A673 (cell line): ENCODE results near the gene ATG5. TPM values are rescaled to one million over a fixed set of nuclear protein-coding genes. Genes with fewer than 3 reads are reported as not detected.
A peak's percentile ranks its signal among the peaks of the same experiment; 100 is the strongest.

Source experiments
- BruUV-seq: library from RNA; stranded (reverse); fragments of 400-500 nt; replicated peaks from 2 replicates; lab custom pipeline; 2021; lab: Mats Ljungman, UMichigan
- CTCF ChIA-PET: fragments of 300-600 bp; sonication (Branson Sonifier 250); formaldehyde crosslinking; loops from one replicate; lab custom pipeline; 2022; ENCODE audit warnings: antibody characterized with exemption; lab: Charles Lee
- POLR2A ChIA-PET: fragments of 300-600 bp; sonication (Branson Sonifier 250); formaldehyde crosslinking; loops from one replicate; lab custom pipeline; 2022; ENCODE audit warnings: antibody characterized with exemption; ENCODE audit not compliant: low non-redundant PET; lab: Charles Lee
- DNase-seq: peaks from one replicate; pipeline ENCODE4 v3.0.0-alpha.2; 2015; ENCODE audit warnings: low spot score
- H3K27ac ChIP-seq: fragments of 200-600 bp; sonication (generic); 2 replicates; pipeline ENCODE4 v1.5.1; 2016; ENCODE audit warnings: mixed run types, low read depth, mild to moderate bottlenecking, mixed read lengths, antibody characterized with exemption, low read length; ENCODE audit not compliant: poor library complexity, severe bottlenecking
- H3K27me3 ChIP-seq: fragments of 200-600 bp; sonication (generic); replicated peaks from 2 replicates; pipeline ENCODE4 v1.6.1; 2017; ENCODE audit warnings: mixed run types, low read depth, mild to moderate bottlenecking, mixed read lengths, antibody characterized with exemption, low read length; ENCODE audit not compliant: insufficient read depth, poor library complexity
- H3K36me3 ChIP-seq: fragments of 200-600 bp; sonication (generic); 2 replicates; pipeline ENCODE4 v1.6.1; 2016; ENCODE audit warnings: mixed run types, mild to moderate bottlenecking, mixed read lengths, antibody characterized with exemption, low read length; ENCODE audit not compliant: insufficient read depth, poor library complexity, severe bottlenecking
- H3K4me1 ChIP-seq: fragments of 200-600 bp; sonication (generic); 2 replicates; pipeline ENCODE4 v1.6.1; 2017; ENCODE audit warnings: mixed run types, mild to moderate bottlenecking, mixed read lengths, antibody characterized with exemption, low read length; ENCODE audit not compliant: insufficient read depth, poor library complexity, severe bottlenecking
- H3K4me3 ChIP-seq: fragments of 200-600 bp; sonication (generic); 2 replicates; pipeline ENCODE4 v1.5.1; 2016; ENCODE audit warnings: low read depth, mixed run types, mild to moderate bottlenecking, mixed read lengths, low read length; ENCODE audit not compliant: poor library complexity, severe bottlenecking
- H3K9me3 ChIP-seq: fragments of 200-600 bp; sonication (generic); 2 replicates; pipeline ENCODE4 v1.6.1; 2016; ENCODE audit warnings: mixed run types, low read depth, mild to moderate bottlenecking, mixed read lengths, antibody characterized with exemption, low read length; ENCODE audit not compliant: poor library complexity, severe bottlenecking
- EZH2 ChIP-seq: fragments of 200-600 bp; sonication (generic); IDR thresholded peaks from 2 replicates; pipeline ENCODE4 v1.6.1; 2017; ENCODE audit warnings: borderline replicate concordance, low read depth, mild to moderate bottlenecking, mixed read lengths, antibody characterized with exemption, low read length; ENCODE audit not compliant: poor library complexity, severe bottlenecking
- intact Hi-C: fragments of 100-400 bp; cut with micrococcal nuclease; formaldehyde crosslinking; loops from one replicate; pipeline ENCODE4 v1.10.0; 2022; ENCODE audit not compliant: unreplicated experiment
- total RNA-seq: library from RNA; stranded (reverse); gene quantifications from 2 replicates; pipeline ENCODE4 v1.2.3, GENCODE V29; 2021
- TF ChIP-seq, protein P1 (sequence below): fragments of 300-800, 200-600 bp; sonication (generic); conservative IDR thresholded peaks from 2 replicates; pipeline ENCODE4 v1.5.1; 2017; ENCODE audit warnings: low read depth, mild to moderate bottlenecking, antibody characterized with exemption, low read length, moderate library complexity, mixed read lengths

ATG5 gene
- total RNA-seq, 1 experiment from 2014 or later: 37.0 TPM

DNA sequence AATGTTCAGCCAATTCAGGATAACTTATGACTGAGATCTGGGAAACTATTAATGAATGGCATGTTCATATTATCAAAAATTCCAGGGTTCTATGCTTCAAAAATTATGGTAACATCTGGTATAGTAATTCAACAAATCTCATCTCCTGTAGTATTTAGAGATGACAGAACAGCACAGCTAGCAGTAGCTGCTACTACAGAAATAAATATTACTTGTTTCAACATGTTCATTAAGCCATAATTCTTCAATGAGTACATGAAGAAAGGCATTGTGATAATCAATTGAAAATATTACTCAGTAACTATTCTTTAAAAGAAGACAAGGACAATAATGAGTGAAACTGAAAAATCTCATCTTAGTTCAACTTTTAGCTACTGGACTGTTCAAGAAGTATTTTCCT is 66.8 kb downstream of the ATG5 start:
- intact Hi-C loops: no loop called here
- H3K4me3 ChIP-seq: no peak overlapping the region
- no peaks in the 10 kb centered on the region for H3K36me3 ChIP-seq
- no peaks in the 10 kb centered on the region for H3K27me3 ChIP-seq
- H3K27ac ChIP-seq: no peak overlapping the region
- POLR2A ChIA-PET: no interaction called here
- CTCF ChIA-PET: no interaction called here
- no peaks in the 10 kb centered on the region for H3K9me3 ChIP-seq
- DNase-seq: no peak
- no peak for TF ChIP-seq EZH2
- TF ChIP-seq, protein P1, sequence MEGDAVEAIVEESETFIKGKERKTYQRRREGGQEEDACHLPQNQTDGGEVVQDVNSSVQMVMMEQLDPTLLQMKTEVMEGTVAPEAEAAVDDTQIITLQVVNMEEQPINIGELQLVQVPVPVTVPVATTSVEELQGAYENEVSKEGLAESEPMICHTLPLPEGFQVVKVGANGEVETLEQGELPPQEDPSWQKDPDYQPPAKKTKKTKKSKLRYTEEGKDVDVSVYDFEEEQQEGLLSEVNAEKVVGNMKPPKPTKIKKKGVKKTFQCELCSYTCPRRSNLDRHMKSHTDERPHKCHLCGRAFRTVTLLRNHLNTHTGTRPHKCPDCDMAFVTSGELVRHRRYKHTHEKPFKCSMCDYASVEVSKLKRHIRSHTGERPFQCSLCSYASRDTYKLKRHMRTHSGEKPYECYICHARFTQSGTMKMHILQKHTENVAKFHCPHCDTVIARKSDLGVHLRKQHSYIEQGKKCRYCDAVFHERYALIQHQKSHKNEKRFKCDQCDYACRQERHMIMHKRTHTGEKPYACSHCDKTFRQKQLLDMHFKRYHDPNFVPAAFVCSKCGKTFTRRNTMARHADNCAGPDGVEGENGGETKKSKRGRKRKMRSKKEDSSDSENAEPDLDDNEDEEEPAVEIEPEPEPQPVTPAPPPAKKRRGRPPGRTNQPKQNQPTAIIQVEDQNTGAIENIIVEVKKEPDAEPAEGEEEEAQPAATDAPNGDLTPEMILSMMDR: no peak
- H3K4me1 ChIP-seq: peaks cover 22% of the 10 kb centered on the region
- BruUV-seq: no TSS peak

DNA sequence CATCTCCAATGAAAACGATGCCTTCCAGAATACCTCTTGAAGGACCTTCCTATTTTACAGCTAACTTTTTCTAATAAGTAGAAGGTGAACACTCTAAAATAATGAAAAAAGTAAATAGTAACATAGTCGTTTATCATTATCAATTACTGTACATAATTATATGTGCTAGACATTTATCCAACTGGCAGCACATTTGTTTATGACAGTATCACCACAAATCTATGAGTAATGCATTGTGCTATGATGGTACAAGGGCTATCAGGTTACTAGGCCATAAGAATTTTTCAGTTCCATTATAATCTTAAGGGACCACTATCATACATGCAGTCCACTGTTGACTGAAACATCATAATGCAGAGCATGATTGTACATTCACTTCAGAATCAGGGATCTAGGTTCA is 68.4 kb downstream of the ATG5 start:
- H3K4me1 ChIP-seq: peaks cover 22% of the 10 kb centered on the region
- no peak overlapping the region for H3K27ac ChIP-seq
- TF ChIP-seq, protein P1: no peak
- no peak for TF ChIP-seq EZH2
- no peak for DNase-seq
- H3K36me3 ChIP-seq: no peaks in the 10 kb centered on the region
- POLR2A ChIA-PET: interaction anchor here (0.7 kb wide), 1 partner anchor 13 kb away, joined by 3 read pairs; no protein-coding TSS in a partner anchor
- intact Hi-C loops: no loop called here
- no peak overlapping the region for H3K4me3 ChIP-seq
- H3K27me3 ChIP-seq: no peaks in the 10 kb centered on the region
- CTCF ChIA-PET: no interaction called here
- BruUV-seq: no TSS peak
- no peaks in the 10 kb centered on the region for H3K9me3 ChIP-seq

DNA sequence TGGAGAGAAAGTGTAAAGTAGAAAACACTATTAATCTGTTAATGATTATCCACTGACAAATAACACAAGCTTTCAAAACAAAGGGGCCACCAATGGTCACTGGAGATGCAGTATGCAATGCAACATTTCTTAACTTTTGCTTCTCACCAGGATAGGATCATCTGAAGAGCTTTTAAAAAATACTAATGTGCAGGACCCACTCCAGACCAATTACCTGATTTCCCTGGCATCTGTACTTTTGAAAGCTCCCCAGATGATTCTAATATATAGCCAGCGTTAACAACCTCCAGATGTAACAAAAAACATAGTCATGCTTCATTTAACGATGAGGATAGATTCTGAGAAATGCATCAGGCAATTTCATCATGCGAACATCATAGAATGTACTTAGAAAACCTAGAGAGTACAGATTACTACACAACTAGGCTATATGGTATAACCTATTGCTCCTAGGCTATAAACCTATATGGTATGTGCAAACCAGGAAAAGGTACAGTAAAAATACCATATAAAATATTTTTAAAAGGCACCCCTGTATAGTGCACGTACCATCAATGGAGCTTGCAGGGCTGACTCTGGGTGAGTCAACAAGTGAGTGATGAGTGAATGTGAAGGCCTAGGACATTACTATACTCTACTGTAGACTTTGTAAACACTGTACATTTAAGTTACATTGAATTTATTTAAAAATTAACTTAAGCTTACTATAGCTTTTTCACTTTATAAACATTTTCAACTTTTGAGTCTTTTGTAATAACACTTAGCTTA is 69.2 kb downstream of the ATG5 start:
- no TSS peak for BruUV-seq
- ChIA-PET POLR2A (no interaction called here), CTCF (no interaction called here)
- Histone ChIP-seq H3K27me3 (no peaks in the 10 kb centered on the region), H3K9me3 (no peaks in the 10 kb centered on the region), H3K27ac (peak overlapping the region; percentile 21), H3K4me3 (no peak overlapping the region), H3K36me3 (no peaks in the 10 kb centered on the region), H3K4me1 (peaks cover 22% of the 10 kb centered on the region)
- intact Hi-C loops: no loop called here
- TF ChIP-seq, protein P1: no peak
- TF ChIP-seq EZH2: no peak
- DNase-seq: peak; percentile 36
